ENCODE results near the gene SLC16A5.

GRCh38 chr17:75047398-75048098 is 40.2 kb upstream of the SLC16A5 start:
- TF ChIP-seq EZH2 (IDR thresholded peaks at IDR 0.05; ENCODE audit: borderline replicate concordance, insufficient read depth, low read depth, low read length, poor library complexity, severe bottlenecking) = no peak
- TF ChIP-seq CTCF (IDR thresholded peaks at IDR 0.05) = no peak
